Trophoblast cell (in vitro differentiated cells and primary cell): ENCODE results near the gene MACO1.
"Not testable (repeated sequence)": the region's sequence is repeated elsewhere in the genome, so short reads cannot be mapped to it uniquely, and the experiment has no call there.

Source experiments
- DNase-seq, 2 donors: peaks; one replicate each; pipeline ENCODE4 v3.0.0-alpha.2; 2016
- H2AFZ ChIP-seq: 2 replicates; pipeline ENCODE4 v1.6.1; 2013; ENCODE audit warnings: low read length, moderate library complexity, mild to moderate bottlenecking; ENCODE audit not compliant: insufficient read depth, poor library complexity
- H2AK5ac ChIP-seq: 2 replicates; pipeline ENCODE4 v1.6.1; 2013; ENCODE audit warnings: mild to moderate bottlenecking, low read length
- H2BK120ac ChIP-seq: 2 replicates; pipeline ENCODE4 v1.6.1; 2013; ENCODE audit warnings: low read length, mild to moderate bottlenecking, moderate library complexity; ENCODE audit not compliant: insufficient read depth, poor library complexity
- H2BK12ac ChIP-seq: 2 replicates; pipeline ENCODE4 v1.6.1; 2013; ENCODE audit warnings: mild to moderate bottlenecking, low read length, moderate library complexity
- H2BK5ac ChIP-seq: 2 replicates; pipeline ENCODE4 v1.6.1; 2013; ENCODE audit warnings: low read length, low read depth, moderate library complexity, mild to moderate bottlenecking; ENCODE audit not compliant: poor library complexity
- H3K14ac ChIP-seq: 2 replicates; pipeline ENCODE4 v1.6.1; 2013; ENCODE audit warnings: mild to moderate bottlenecking, low read length
- H3K18ac ChIP-seq: 2 replicates; pipeline ENCODE4 v1.6.1; 2013; ENCODE audit warnings: mild to moderate bottlenecking, low read length
- H3K23ac ChIP-seq: 2 replicates; pipeline ENCODE4 v1.6.1; 2013; ENCODE audit warnings: low read length
- H3K27ac ChIP-seq: 2 replicates; pipeline ENCODE4 v1.5.1; 2013; ENCODE audit warnings: low read depth, mild to moderate bottlenecking, inconsistent platforms, low read length, moderate library complexity
- H3K27me3 ChIP-seq: 2 replicates; pipeline ENCODE4 v1.6.1; 2013; ENCODE audit warnings: inconsistent platforms, mild to moderate bottlenecking, low read length, moderate library complexity; ENCODE audit not compliant: insufficient read depth
- H3K36me3 ChIP-seq, 2 experiments: 1 replicate in 1 of 2; 2 replicates in 1 of 2; pipeline ENCODE4 v1.6.1; 2013; ENCODE audit warnings: low read length in 2 of 2, mild to moderate bottlenecking in 2 of 2, moderate library complexity in 1 of 2; ENCODE audit not compliant: insufficient read depth in 2 of 2, control insufficient read depth in 1 of 2
- H3K4ac ChIP-seq: 2 replicates; pipeline ENCODE4 v1.6.1; 2013; ENCODE audit warnings: low read depth, mild to moderate bottlenecking, low read length, moderate library complexity
- H3K4me1 ChIP-seq, 2 experiments: 1 replicate in 1 of 2; 2 replicates in 1 of 2; pipeline ENCODE4 v1.6.1; 2013; ENCODE audit warnings: low read length in 2 of 2, mild to moderate bottlenecking in 2 of 2, moderate library complexity in 1 of 2; ENCODE audit not compliant: insufficient read depth in 2 of 2, control insufficient read depth in 1 of 2
- H3K4me2 ChIP-seq: 2 replicates; pipeline ENCODE4 v1.6.1; 2013; ENCODE audit warnings: inconsistent platforms, mild to moderate bottlenecking, low read length, moderate library complexity
- H3K4me3 ChIP-seq: 2 replicates; pipeline ENCODE4 v1.5.1; 2013; ENCODE audit warnings: mild to moderate bottlenecking, low read depth, low read length, inconsistent platforms
- H3K79me1 ChIP-seq: one replicate; pipeline ENCODE4 v1.6.1; 2013; ENCODE audit warnings: low read length
- H3K79me2 ChIP-seq: 2 replicates; pipeline ENCODE4 v1.6.1; 2013; ENCODE audit warnings: low read length, mild to moderate bottlenecking; ENCODE audit not compliant: control insufficient read depth, insufficient read depth, poor library complexity
- H3K9ac ChIP-seq: 2 replicates; pipeline ENCODE4 v1.6.1; 2013; ENCODE audit warnings: mild to moderate bottlenecking, low read length
- H3K9me3 ChIP-seq: 2 replicates; pipeline ENCODE4 v1.6.1; 2013; ENCODE audit warnings: low read depth, mild to moderate bottlenecking, control low read depth, inconsistent platforms, low read length; ENCODE audit not compliant: insufficient read depth
- H4K12ac ChIP-seq: 2 replicates; pipeline ENCODE4 v1.6.1; 2013; ENCODE audit warnings: low read depth, mild to moderate bottlenecking, low read length, moderate library complexity
- H4K8ac ChIP-seq: 2 replicates; pipeline ENCODE4 v1.6.1; 2013; ENCODE audit warnings: low read depth, mild to moderate bottlenecking, low read length, moderate library complexity
- H4K91ac ChIP-seq: one replicate; pipeline ENCODE4 v1.6.1; 2013; ENCODE audit warnings: low read depth, mild to moderate bottlenecking, low read length, moderate library complexity
- WGBS: extraction: QIAGEN DNeasy Blood & Tissue Kit; methylation state at CpG from one replicate; pipeline ENCODE4 v1.1.7; 2013; ENCODE audit warnings: missing lambda C conversion rate; ENCODE audit not compliant: insufficient read length, insufficient coverage; ENCODE audit errors: extremely low coverage; 5-methylcytosine and 5-hydroxymethylcytosine counted together

Gene MACO1

DNA sequence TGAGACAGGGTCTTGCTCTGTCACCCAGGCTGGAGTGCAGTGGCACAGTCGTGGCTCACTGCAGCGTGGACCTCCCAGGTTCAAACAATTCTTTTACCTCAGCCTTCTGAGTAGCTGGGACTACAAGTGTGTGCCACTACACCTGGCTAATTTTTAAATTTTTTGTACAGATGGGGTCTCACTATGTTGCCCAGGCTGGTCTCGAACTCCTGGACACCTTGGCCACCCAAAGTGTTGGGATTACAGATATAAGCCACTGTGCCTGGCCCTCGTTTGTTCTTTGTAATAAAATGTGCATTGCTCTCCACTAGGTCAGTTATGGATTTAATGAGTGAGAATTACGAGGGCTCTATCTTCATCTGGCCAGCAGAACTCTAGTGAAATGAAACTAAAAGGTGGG, 13.9 kb downstream of the MACO1 start:
- not testable (repeated sequence) for H3K36me3 ChIP-seq, H3K4me1 ChIP-seq, H2AK5ac ChIP-seq, H4K8ac ChIP-seq, H2AFZ ChIP-seq, H3K18ac ChIP-seq, H2BK12ac ChIP-seq, H3K27me3 ChIP-seq, H4K91ac ChIP-seq, H3K9me3 ChIP-seq, DNase-seq, H3K79me2 ChIP-seq, H2BK120ac ChIP-seq, H2BK5ac ChIP-seq, H3K4me3 ChIP-seq, H3K79me1 ChIP-seq, H4K12ac ChIP-seq, H3K27ac ChIP-seq, H3K4me2 ChIP-seq, H3K9ac ChIP-seq, H3K23ac ChIP-seq, H3K4ac ChIP-seq, H3K14ac ChIP-seq
- no CpG with 5 or more reads among the region's 5 CpGs for WGBS

DNA sequence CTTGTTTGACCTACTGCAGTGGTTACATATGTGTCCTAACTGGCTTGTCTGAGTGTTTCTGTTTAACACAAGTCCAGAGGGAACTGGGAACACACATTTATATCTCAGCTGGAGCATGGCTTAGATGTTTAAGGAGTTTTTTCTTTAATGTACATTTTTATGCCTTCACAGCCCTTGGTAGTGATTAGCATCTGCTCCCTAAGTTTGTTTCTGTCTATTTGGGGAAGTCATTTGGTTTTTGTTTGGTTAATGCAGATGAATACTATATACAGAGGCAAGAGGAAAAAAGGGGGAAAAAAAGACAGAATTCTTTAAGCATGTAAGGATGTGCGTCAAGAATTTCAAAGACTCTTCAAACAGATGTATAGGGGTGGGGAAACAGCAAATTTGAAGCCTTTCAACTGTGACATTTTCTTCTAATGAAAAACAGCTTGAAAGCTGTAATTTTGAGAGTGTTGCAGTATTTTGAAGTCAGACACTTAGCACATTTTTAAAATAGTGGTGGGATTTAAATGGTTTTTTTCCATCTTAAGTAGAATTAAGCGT, 15.4 kb downstream of the MACO1 start:
- Histone ChIP-seq H3K9ac (no peak overlapping the region), H3K23ac (no peak overlapping the region), H3K27ac (no peak overlapping the region), H2AK5ac (no peak overlapping the region), H3K4me2 (no peak overlapping the region), H2BK120ac (no peak overlapping the region), H3K79me1 (no peaks in the 10 kb centered on the region), H3K4me1 (peaks cover 0 to 2% of the 10 kb centered on the region in 2 experiments), H3K79me2 (no peaks in the 10 kb centered on the region), H3K4me3 (no peak overlapping the region), H3K9me3 (no peaks in the 10 kb centered on the region), H2AFZ (no peak overlapping the region), H3K14ac (no peak overlapping the region), H3K4ac (no peak overlapping the region), H3K27me3 (no peaks in the 10 kb centered on the region), H2BK5ac (no peak overlapping the region), H3K36me3 (peaks cover 3 to 6% of the 10 kb centered on the region in 2 experiments), H4K91ac (no peak overlapping the region), H2BK12ac (no peak overlapping the region), H4K12ac (no peak overlapping the region), H4K8ac (no peak overlapping the region), H3K18ac (no peak overlapping the region)
- DNase-seq, result no peak
- WGBS, result no CpG with 5 or more reads among the region's 2 CpGs

DNA sequence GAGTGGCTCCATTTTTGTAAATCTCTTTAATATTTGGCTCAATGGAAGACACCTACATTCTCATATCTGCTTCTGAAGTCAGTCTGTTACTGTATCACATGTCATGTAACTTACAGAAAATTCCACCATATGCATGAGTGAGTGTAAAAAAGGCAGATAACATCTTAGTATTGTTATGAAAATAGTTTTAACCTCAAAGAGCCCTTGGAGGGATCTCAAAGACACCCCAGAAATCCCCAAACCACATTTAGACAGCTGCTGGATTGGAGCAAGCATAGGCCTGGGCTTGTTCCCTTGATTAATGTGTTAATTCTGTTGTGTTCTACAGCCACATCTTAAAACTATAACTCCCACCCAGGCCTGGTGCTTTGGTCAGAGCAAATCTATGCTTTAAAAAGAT, 16.9 kb downstream of the MACO1 start:
- H3K4me2 ChIP-seq, result no peak overlapping the region
- no peak overlapping the region for H4K8ac ChIP-seq
- no peaks in the 10 kb centered on the region for H3K79me2 ChIP-seq
- H3K4me3 ChIP-seq, result no peak overlapping the region
- no peak overlapping the region for H2BK120ac ChIP-seq
- H3K23ac ChIP-seq, result no peak overlapping the region
- no peaks in the 10 kb centered on the region for H3K79me1 ChIP-seq
- no peak for DNase-seq
- no peak overlapping the region for H3K18ac ChIP-seq
- no peak overlapping the region for H3K27ac ChIP-seq
- H2AFZ ChIP-seq, result no peak overlapping the region
- no peak overlapping the region for H2AK5ac ChIP-seq
- no peak overlapping the region for H3K14ac ChIP-seq
- H3K9me3 ChIP-seq, result no peaks in the 10 kb centered on the region
- no peak overlapping the region for H3K9ac ChIP-seq
- no peaks in the 10 kb centered on the region for H3K4me1 ChIP-seq
- H3K27me3 ChIP-seq, result no peaks in the 10 kb centered on the region
- H2BK5ac ChIP-seq, result no peak overlapping the region
- H2BK12ac ChIP-seq, result no peak overlapping the region
- H4K12ac ChIP-seq, result no peak overlapping the region
- no peak overlapping the region for H3K4ac ChIP-seq
- no peak overlapping the region for H4K91ac ChIP-seq
- peaks cover 3 to 6% of the 10 kb centered on the region in 2 experiments for H3K36me3 ChIP-seq

DNA sequence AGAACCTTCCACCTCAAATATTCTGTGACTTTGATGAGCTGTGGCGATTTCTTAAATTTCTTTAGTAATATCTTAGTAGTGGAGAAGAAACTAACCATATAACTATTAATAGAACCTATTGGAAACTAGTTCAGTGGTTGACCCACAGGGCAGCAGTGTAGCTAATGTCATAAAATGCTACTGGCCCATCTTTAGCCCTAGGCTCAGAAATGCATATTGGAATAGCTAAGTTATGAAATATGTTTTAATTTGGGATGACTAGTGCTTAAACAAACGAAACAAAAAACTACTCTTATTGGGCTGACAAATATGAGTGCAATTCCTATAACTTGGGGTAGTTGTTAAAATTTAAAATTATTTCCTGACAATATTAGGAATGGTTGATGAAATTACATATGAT, 20.2 kb downstream of the MACO1 start:
- Histone ChIP-seq H2AFZ (no peak overlapping the region), H2BK5ac (no peak overlapping the region), H3K36me3 (peaks cover 5 to 9% of the 10 kb centered on the region in 2 experiments), H3K14ac (no peak overlapping the region), H3K79me1 (no peaks in the 10 kb centered on the region), H3K4ac (no peak overlapping the region), H2BK120ac (no peak overlapping the region), H2BK12ac (no peak overlapping the region), H3K23ac (no peak overlapping the region), H3K4me3 (no peak overlapping the region), H3K9me3 (no peaks in the 10 kb centered on the region), H3K79me2 (no peaks in the 10 kb centered on the region), H3K9ac (no peak overlapping the region), H4K8ac (no peak overlapping the region), H2AK5ac (no peak overlapping the region), H4K91ac (no peak overlapping the region), H3K27me3 (no peaks in the 10 kb centered on the region), H3K18ac (no peak overlapping the region), H3K4me2 (no peak overlapping the region), H3K27ac (no peak overlapping the region), H4K12ac (no peak overlapping the region), H3K4me1 (no peaks in the 10 kb centered on the region)
- no CpG with 5 or more reads among the region's 2 CpGs for WGBS
- DNase-seq, result no peak
